ENCODE results near the gene ARHGAP28.
A peak's percentile ranks its signal among the peaks of the same experiment; 100 is the strongest.

Gene ARHGAP28

GRCh38 chr18:6733758-6734157 lies 4.2 kb downstream of the ARHGAP28 start:
- no peak overlapping the region for H3K27ac ChIP-seq
- no peaks in the 10 kb centered on the region for H3K27me3 ChIP-seq (replicated peaks)
- no peak for DNase-seq
- H3K4me3 ChIP-seq (ENCODE audit: low read depth, low read length), result no peak overlapping the region
- H3K36me3 ChIP-seq (replicated peaks), result no peaks in the 10 kb centered on the region
- TF ChIP-seq, protein P1, sequence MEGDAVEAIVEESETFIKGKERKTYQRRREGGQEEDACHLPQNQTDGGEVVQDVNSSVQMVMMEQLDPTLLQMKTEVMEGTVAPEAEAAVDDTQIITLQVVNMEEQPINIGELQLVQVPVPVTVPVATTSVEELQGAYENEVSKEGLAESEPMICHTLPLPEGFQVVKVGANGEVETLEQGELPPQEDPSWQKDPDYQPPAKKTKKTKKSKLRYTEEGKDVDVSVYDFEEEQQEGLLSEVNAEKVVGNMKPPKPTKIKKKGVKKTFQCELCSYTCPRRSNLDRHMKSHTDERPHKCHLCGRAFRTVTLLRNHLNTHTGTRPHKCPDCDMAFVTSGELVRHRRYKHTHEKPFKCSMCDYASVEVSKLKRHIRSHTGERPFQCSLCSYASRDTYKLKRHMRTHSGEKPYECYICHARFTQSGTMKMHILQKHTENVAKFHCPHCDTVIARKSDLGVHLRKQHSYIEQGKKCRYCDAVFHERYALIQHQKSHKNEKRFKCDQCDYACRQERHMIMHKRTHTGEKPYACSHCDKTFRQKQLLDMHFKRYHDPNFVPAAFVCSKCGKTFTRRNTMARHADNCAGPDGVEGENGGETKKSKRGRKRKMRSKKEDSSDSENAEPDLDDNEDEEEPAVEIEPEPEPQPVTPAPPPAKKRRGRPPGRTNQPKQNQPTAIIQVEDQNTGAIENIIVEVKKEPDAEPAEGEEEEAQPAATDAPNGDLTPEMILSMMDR (IDR thresholded peaks at IDR 0.05; ENCODE audit: low read depth, low read length, missing control alignments), result no peak
- in situ Hi-C loops (cut with HindIII; ENCODE audit: low pct_ligation_motif_present, low sequenced_read_pairs), result loop anchor here (25.0 kb wide), 1 partner anchor 96 kb away; no protein-coding TSS in a partner anchor

- no peak overlapping the region for H3K4me3 ChIP-seq (ENCODE audit: low read depth, low read length)
- TF ChIP-seq, protein P1 (IDR thresholded peaks at IDR 0.05; ENCODE audit: low read depth, low read length, missing control alignments), result no peak
- H3K36me3 ChIP-seq (replicated peaks), result no peaks in the 10 kb centered on the region
- in situ Hi-C loops (cut with HindIII; ENCODE audit: low pct_ligation_motif_present, low sequenced_read_pairs), result loop anchor here (25.0 kb wide), 1 partner anchor 98 kb away; no protein-coding TSS in a partner anchor
- no peak for DNase-seq
- H3K27me3 ChIP-seq (replicated peaks), result no peaks in the 10 kb centered on the region
- H3K27ac ChIP-seq, result no peak overlapping the region
Measured at GRCh38 chr18:6734726-6735430, 5.4 kb downstream of the ARHGAP28 start.

- H3K27me3 ChIP-seq (replicated peaks), result no peaks in the 10 kb centered on the region
- TF ChIP-seq, protein P1 (IDR thresholded peaks at IDR 0.05; ENCODE audit: low read depth, low read length, missing control alignments), result no peak
- H3K36me3 ChIP-seq (replicated peaks), result no peaks in the 10 kb centered on the region
- DNase-seq, result no peak
- in situ Hi-C loops (cut with HindIII; ENCODE audit: low pct_ligation_motif_present, low sequenced_read_pairs), result loop anchor here (25.0 kb wide), 1 partner anchor 101 kb away; no protein-coding TSS in a partner anchor
- H3K27ac ChIP-seq, result no peak overlapping the region
- H3K4me3 ChIP-seq (ENCODE audit: low read depth, low read length), result no peak overlapping the region
Measured at GRCh38 chr18:6737833-6738232, 8.3 kb downstream of the ARHGAP28 start.

DNA sequence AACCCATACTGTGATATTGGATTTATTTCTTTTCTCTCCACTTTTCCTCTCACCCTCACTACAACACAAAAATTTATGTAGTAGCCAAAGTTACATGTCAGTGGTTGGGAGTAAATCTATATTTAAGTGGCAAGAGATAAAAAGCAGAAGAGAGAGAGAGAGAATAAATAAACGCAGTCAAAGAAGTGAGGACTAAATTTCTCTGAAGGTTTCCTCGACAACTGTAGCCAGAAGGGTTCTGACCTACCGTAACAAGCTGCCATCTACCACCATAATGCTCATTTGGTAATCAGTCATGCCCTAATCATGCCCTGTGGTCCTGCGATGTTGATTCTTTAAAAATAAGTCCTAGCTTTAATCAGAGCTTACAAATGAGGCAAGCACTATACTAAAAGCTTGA lies 9.1 kb downstream of the ARHGAP28 start:
- H3K4me3 ChIP-seq (ENCODE audit: low read depth, low read length), result no peak overlapping the region
- H3K36me3 ChIP-seq (replicated peaks), result no peaks in the 10 kb centered on the region
- H3K27me3 ChIP-seq (replicated peaks), result no peaks in the 10 kb centered on the region
- DNase-seq, result no peak
- TF ChIP-seq, protein P1 (IDR thresholded peaks at IDR 0.05; ENCODE audit: low read depth, low read length, missing control alignments), result no peak
- no peak overlapping the region for H3K27ac ChIP-seq
- in situ Hi-C loops (cut with HindIII; ENCODE audit: low pct_ligation_motif_present, low sequenced_read_pairs), result loop anchor here (25.0 kb wide), 1 partner anchor 101 kb away; no protein-coding TSS in a partner anchor

DNA sequence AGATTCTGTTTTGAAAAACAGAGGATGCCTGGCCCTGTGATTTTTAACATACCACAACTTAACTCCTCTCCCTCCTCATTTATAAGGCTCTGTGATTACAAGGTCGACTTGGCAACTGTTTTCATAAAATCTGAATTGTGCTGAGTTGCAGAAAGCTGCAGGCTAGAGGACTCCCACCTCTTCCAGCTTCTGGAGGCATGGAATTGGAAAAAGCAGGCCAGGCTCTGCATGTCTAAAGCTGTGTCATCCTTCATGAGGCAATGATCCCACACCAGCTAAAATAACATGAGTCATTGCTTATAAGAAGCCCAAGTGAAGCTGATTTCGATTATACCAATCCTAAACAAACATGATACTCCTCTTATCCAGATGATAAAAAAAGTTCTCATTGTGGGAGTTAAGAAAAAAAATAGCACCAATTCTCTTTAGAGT lies 11.7 kb downstream of the ARHGAP28 start:
- in situ Hi-C loops (cut with HindIII; ENCODE audit: low pct_ligation_motif_present, low sequenced_read_pairs), result loop anchor here (25.0 kb wide), 1 partner anchor 104 kb away; no protein-coding TSS in a partner anchor

More for the DNA sequence above, 11.7 kb downstream of the ARHGAP28 start:
- Histone ChIP-seq H3K36me3 (replicated peaks) (no peaks in the 10 kb centered on the region), H3K4me3 (ENCODE audit: low read depth, low read length) (no peak overlapping the region), H3K27me3 (replicated peaks) (no peaks in the 10 kb centered on the region), H3K27ac (peak overlapping the region; percentile 91)
- TF ChIP-seq, protein P1 (IDR thresholded peaks at IDR 0.05; ENCODE audit: low read depth, low read length, missing control alignments), result no peak
- peak; percentile 98 for DNase-seq
